ENCODE results near the gene ITPR3.

GRCh38 chr6:33659986-33660385 lies 38.9 kb downstream of the ITPR3 start:
- no peak for TF ChIP-seq FOXK2 (IDR thresholded peaks at IDR 0.05)
- no peak for TF ChIP-seq FOXM1 (IDR thresholded peaks at IDR 0.05; ENCODE audit: borderline replicate concordance)
- no peak for TF ChIP-seq CTBP1 (IDR thresholded peaks at IDR 0.05; ENCODE audit: borderline replicate concordance)
- no peak for TF ChIP-seq BHLHE40 (IDR thresholded peaks at IDR 0.05; ENCODE audit: borderline replicate concordance)
- TF ChIP-seq SP1 (IDR thresholded peaks at IDR 0.05) = no peak
- no peak for TF ChIP-seq L3MBTL2 (conservative IDR thresholded peaks at IDR 0.05)

Data from HEK293T (cell line).